PFSK-1 (cell line): Measurements from ENCODE around the gene RSU1.

Source experiments
- FOXP2 ChIP-seq: optimal IDR thresholded peaks from 2 replicates; pipeline ENCODE3; 2011; ENCODE audit warnings: borderline replicate concordance, control low read depth, inconsistent platforms; ENCODE audit not compliant: insufficient read depth; ENCODE audit errors: extremely low read length, extremely low read depth
- POLR2AphosphoS5 ChIP-seq: IDR thresholded peaks from 2 replicates; pipeline ENCODE4 v1.6.1; 2012; ENCODE audit warnings: low read depth, mild to moderate bottlenecking, control low read depth, low read length, moderate library complexity
- REST ChIP-seq, 2 experiments: IDR thresholded peaks; 2 replicates each; pipeline versions ENCODE4 v1.6.1 to v1.8.0; 2011 to 2012; ENCODE audit warnings: low read depth in 2 of 2, low read length in 2 of 2, control low read depth in 1 of 2, inconsistent platforms in 1 of 2, mild to moderate bottlenecking in 1 of 2, moderate library complexity in 1 of 2; ENCODE audit not compliant: insufficient read depth in 1 of 2
- SIN3A ChIP-seq: IDR thresholded peaks from 2 replicates; pipeline ENCODE4 v1.6.1; 2012; ENCODE audit warnings: mild to moderate bottlenecking, low read length, moderate library complexity, borderline replicate concordance; ENCODE audit not compliant: insufficient read depth
- TAF1 ChIP-seq: IDR thresholded peaks from 2 replicates; pipeline ENCODE4 v1.6.1; 2012; ENCODE audit warnings: low read length, control low read depth, borderline replicate concordance; ENCODE audit not compliant: insufficient read depth

The RSU1 gene

DNA sequence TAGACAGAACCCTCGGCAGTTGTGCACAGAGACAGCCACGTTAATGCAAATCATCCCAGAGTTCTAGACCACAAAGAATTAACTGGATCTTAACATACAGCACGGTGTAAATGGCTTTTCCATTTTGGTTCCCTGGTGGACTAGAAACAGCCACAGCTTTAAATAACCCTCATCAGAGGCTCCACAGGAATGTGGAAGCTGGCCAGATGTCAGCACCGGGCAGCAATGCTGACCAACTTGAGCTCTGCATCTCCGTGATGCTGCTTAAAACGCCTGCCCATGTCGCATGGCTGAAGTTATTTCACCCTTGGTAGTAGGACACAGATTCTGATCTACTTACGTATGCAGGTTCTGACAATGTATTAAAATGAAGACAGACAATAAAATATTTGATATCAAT, 24.5 kb downstream of the RSU1 start:
- TF ChIP-seq TAF1 = no peak
- no peak for TF ChIP-seq SIN3A
- no peak for TF ChIP-seq POLR2AphosphoS5
- TF ChIP-seq FOXP2 = no peak
- no peak for TF ChIP-seq REST (IDR thresholded peaks at IDR 0.05; ENCODE audit: insufficient read depth in 1 of 2, low read depth in 2 of 2, low read length in 2 of 2)

GRCh38 chr10:16789765-16790164, 27.5 kb downstream of the RSU1 start:
- TF ChIP-seq SIN3A (no peak), FOXP2 (no peak), TAF1 (no peak), REST (IDR thresholded peaks at IDR 0.05; ENCODE audit: insufficient read depth in 1 of 2, low read depth in 2 of 2, low read length in 2 of 2) (no peak), POLR2AphosphoS5 (no peak)

DNA sequence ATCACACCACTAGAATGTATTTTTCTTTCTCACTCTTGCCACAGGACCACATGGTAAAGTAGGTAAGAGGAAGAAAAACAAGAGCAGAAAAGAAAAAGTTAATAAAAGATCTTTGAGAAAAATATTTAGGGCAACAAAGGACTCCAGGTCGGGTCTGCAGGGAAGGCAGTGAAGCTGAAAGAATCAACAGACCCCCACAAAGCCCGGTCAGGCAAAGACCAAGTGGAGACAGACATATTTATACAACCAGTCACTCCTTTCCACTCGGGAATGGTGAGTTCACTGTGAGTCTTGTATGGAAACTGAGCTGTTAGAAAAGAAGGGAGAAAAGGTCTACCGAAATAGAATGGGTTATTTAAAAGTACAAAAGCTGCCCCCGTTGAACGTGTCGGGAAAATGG, 28.0 kb downstream of the RSU1 start:
- TF ChIP-seq REST (IDR thresholded peaks at IDR 0.05; ENCODE audit: insufficient read depth in 1 of 2, low read depth in 2 of 2, low read length in 2 of 2) (no peak), SIN3A (no peak), POLR2AphosphoS5 (no peak), FOXP2 (no peak), TAF1 (no peak)

DNA sequence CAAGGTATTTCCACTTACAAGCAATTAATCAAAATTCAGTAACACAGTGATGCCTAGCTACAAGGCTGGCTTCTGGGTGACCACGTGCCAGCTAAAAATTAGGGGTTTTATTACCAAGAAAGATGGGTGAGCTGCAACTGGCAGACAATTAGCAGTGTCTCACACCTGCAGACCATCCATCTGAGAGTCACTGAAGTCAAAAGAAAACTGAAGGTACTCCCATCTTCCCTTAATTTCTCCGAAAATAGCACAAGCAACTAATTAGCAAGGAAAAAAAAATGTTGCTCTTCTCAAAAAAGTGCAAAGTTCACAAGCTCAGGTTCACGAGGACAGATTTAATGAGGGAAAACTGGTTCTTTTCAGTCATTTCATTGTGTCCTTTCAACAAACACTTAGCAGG, 28.4 kb downstream of the RSU1 start:
- TF ChIP-seq POLR2AphosphoS5 = no peak
- no peak for TF ChIP-seq SIN3A
- TF ChIP-seq TAF1 = no peak
- no peak for TF ChIP-seq REST (IDR thresholded peaks at IDR 0.05; ENCODE audit: insufficient read depth in 1 of 2, low read depth in 2 of 2, low read length in 2 of 2)
- TF ChIP-seq FOXP2 = no peak

DNA sequence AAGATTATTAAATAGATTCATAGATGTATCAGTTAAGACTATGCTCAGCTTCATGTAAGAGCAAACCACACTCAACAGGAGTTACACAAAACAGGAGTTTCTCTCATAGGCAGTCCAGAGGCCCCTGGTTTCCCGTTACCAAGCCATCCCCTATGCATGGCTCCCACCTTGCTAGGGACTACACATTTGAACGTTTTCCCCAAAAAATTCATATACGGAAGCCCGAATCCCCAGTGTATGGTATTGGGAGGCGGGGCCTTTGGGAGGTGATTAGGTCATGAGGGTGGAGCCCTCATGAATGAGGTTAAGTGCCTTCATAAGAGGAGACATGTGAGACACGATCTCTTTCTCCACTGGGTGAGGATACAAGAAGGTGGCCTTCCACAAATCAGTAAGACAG, 29.1 kb downstream of the RSU1 start:
- TF ChIP-seq POLR2AphosphoS5 (no peak), TAF1 (no peak), REST (IDR thresholded peaks at IDR 0.05; ENCODE audit: insufficient read depth in 1 of 2, low read depth in 2 of 2, low read length in 2 of 2) (no peak), SIN3A (no peak), FOXP2 (no peak)
